ENCODE measurements around the gene PVR.
A peak's percentile ranks its signal among the peaks of the same experiment; 100 is the strongest.
"Not testable (repeated sequence)": the region's sequence is repeated elsewhere in the genome, so short reads cannot be mapped to it uniquely, and the experiment has no call there.

Gene PVR

GRCh38 chr19:44677019-44677811 lies 33.5 kb downstream of the PVR start:
- no peak for DNase-seq

- no peak for DNase-seq
Measured at GRCh38 chr19:44680536-44680935, 36.8 kb downstream of the PVR start.

GRCh38 chr19:44681992-44682790 lies 38.5 kb downstream of the PVR start:
- no peak for DNase-seq

- no peak for DNase-seq
Measured at GRCh38 chr19:44682807-44683206, 39.1 kb downstream of the PVR start.

GRCh38 chr19:44683434-44684210 lies 39.9 kb downstream of the PVR start:
- DNase-seq, result no peak

- DNase-seq, result not testable (repeated sequence)
Measured at GRCh38 chr19:44684396-44684795, 40.7 kb downstream of the PVR start.

- no peak for DNase-seq
Measured at GRCh38 chr19:44684892-44685863, 41.5 kb downstream of the PVR start.

- DNase-seq, result no peak
Measured at GRCh38 chr19:44685877-44686276, 42.2 kb downstream of the PVR start.

- no peak for DNase-seq
Measured at GRCh38 chr19:44686896-44687295, 43.2 kb downstream of the PVR start.

- no peak for DNase-seq
Measured at GRCh38 chr19:44687888-44688287, 44.2 kb downstream of the PVR start.

- DNase-seq, result peak; percentile 74
Measured at GRCh38 chr19:44689290-44690130, 45.8 kb downstream of the PVR start.

- DNase-seq, result no peak
Measured at GRCh38 chr19:44690131-44690440, 46.4 kb downstream of the PVR start.

- DNase-seq, result no peak
Measured at GRCh38 chr19:44692379-44692721, 48.6 kb downstream of the PVR start.

GRCh38 chr19:44694184-44694579 lies 50.5 kb downstream of the PVR start:
- no peak for DNase-seq

- DNase-seq, result no peak
Measured at GRCh38 chr19:44696939-44697669, 53.4 kb downstream of the PVR start.

- DNase-seq, result no peak
Measured at GRCh38 chr19:44697670-44698034, 53.9 kb downstream of the PVR start.

- DNase-seq, result no peak
Measured at GRCh38 chr19:44698492-44699201, 54.9 kb downstream of the PVR start, which contains the start of gene CEACAM16. Gene CEACAM16 (plus strand): TSS chr19:44699151. CDS start chr19:44701457, 2,306 bp downstream.

GRCh38 chr19:44700547-44700946 lies 56.8 kb downstream of the PVR start:
- no peak for DNase-seq

- no peak for DNase-seq
Measured at GRCh38 chr19:44701228-44701627, 57.5 kb downstream of the PVR start.
